Keratinocyte (primary cell): ENCODE data around the gene C3orf38. TPM values are rescaled to one million over a fixed set of nuclear protein-coding genes. Genes with fewer than 3 reads are reported as not detected.

Experiments used
- DNase-seq: peaks from one replicate; pipeline ENCODE4 v3.0.0-alpha.2; 2011; ENCODE audit warnings: low read depth, missing footprints, low spot score
- FAIRE-seq: peaks from 2 replicates; lab custom pipeline; 2011; peaks lifted over from hg19 to GRCh38; lab: Jason Lieb, UNC
- H2AFZ ChIP-seq: 2 replicates; pipeline ENCODE4 v1.6.0; 2012; ENCODE audit warnings: low read length, control low read depth, inconsistent platforms; ENCODE audit not compliant: control insufficient read depth
- H3K27ac ChIP-seq: 2 replicates; pipeline ENCODE4 v1.5.1; 2011; ENCODE audit warnings: low read length; ENCODE audit not compliant: control insufficient read depth, insufficient read depth
- H3K27me3 ChIP-seq: 3 replicates; pipeline ENCODE4 v1.6.0; 2011; ENCODE audit warnings: low read length; ENCODE audit not compliant: control insufficient read depth, insufficient read depth; ENCODE audit errors: extremely low read depth
- H3K36me3 ChIP-seq, 2 experiments: 2 replicates in 1 of 2; 3 replicates in 1 of 2; pipeline ENCODE4 v1.5.1; 2011; ENCODE audit warnings: low read length in 2 of 2, mild to moderate bottlenecking in 1 of 2; ENCODE audit not compliant: control insufficient read depth in 2 of 2, insufficient read depth in 2 of 2; ENCODE audit errors: extremely low read depth in 1 of 2
- H3K4me1 ChIP-seq: 3 replicates; pipeline ENCODE4 v1.5.1; 2011; ENCODE audit warnings: low read length; ENCODE audit not compliant: control insufficient read depth, insufficient read depth; ENCODE audit errors: extremely low read depth
- H3K4me2 ChIP-seq: 3 replicates; pipeline ENCODE4 v1.6.0; 2011; ENCODE audit warnings: low read depth, low read length; ENCODE audit not compliant: control insufficient read depth, insufficient read depth; ENCODE audit errors: extremely low read depth
- H3K4me3 ChIP-seq, 3 experiments: fragments of 200-600 bp in 1 of 3; sonication (generic) in 1 of 3; 2 replicates in 2 of 3; 3 replicates in 1 of 3; pipeline ENCODE4 v1.5.1; 2011 to 2016; ENCODE audit warnings: low read length in 3 of 3, mild to moderate bottlenecking in 3 of 3, control low read depth in 2 of 3, inconsistent platforms in 1 of 3, low read depth in 1 of 3, mixed read lengths in 1 of 3, mixed run types in 1 of 3, moderate library complexity in 1 of 3; ENCODE audit not compliant: control insufficient read depth in 2 of 3, insufficient read depth in 2 of 3; ENCODE audit errors: extremely low read depth in 1 of 3
- H3K79me2 ChIP-seq: 2 replicates; pipeline ENCODE4 v1.6.0; 2012; ENCODE audit warnings: low read length; ENCODE audit not compliant: control insufficient read depth, insufficient read depth
- H3K9ac ChIP-seq: 3 replicates; pipeline ENCODE4 v1.6.0; 2011; ENCODE audit warnings: low read length; ENCODE audit not compliant: control insufficient read depth, insufficient read depth; ENCODE audit errors: extremely low read depth
- H3K9me1 ChIP-seq: 3 replicates; pipeline ENCODE4 v1.6.0; 2011; ENCODE audit warnings: low read length; ENCODE audit not compliant: control insufficient read depth, insufficient read depth; ENCODE audit errors: extremely low read depth
- H3K9me3 ChIP-seq: 2 replicates; pipeline ENCODE4 v1.5.1; 2012; ENCODE audit warnings: low read depth, low read length; ENCODE audit not compliant: control insufficient read depth
- H4K20me1 ChIP-seq: 3 replicates; pipeline ENCODE4 v1.6.0; 2011; ENCODE audit warnings: low read length; ENCODE audit not compliant: control insufficient read depth, insufficient read depth; ENCODE audit errors: extremely low read depth
- CTCF ChIP-seq, 3 experiments: IDR thresholded peaks in 1 of 3; conservative IDR thresholded peaks in 1 of 3; optimal IDR thresholded peaks in 1 of 3; 2 replicates in 2 of 3; 3 replicates in 1 of 3; pipeline versions ENCODE3 to v1.5.1; 2011; ENCODE audit warnings: low read length in 3 of 3, mild to moderate bottlenecking in 3 of 3, moderate library complexity in 2 of 3, control low read depth in 1 of 3, inconsistent platforms in 1 of 3; ENCODE audit not compliant: insufficient read depth in 2 of 3; ENCODE audit errors: extremely low read depth in 1 of 3
- EZH2 ChIP-seq: IDR thresholded peaks from one replicate; pipeline ENCODE4 v1.6.1; 2012; ENCODE audit warnings: inconsistent platforms, mild to moderate bottlenecking, low read length, moderate library complexity
- dilution Hi-C: fragments of 300-500 bp; cut with MboI; formaldehyde crosslinking; loops from one replicate; pipeline ENCODE4 v1.7.0; 2020; ENCODE audit warnings: low sequenced_read_pairs; ENCODE audit not compliant: extremely low pct_ligation_motif_present
- polyA plus RNA-seq, 5 experiments: library from polyadenylated mRNA; depleted of rRNA in 3 of 5; stranded (reverse) in 3 of 5; stranded (forward) in 1 of 5; unstranded in 1 of 5; fragments of >200 nt; gene quantifications; 1 replicate in 1 of 5; 2 replicates in 3 of 5; 3 replicates in 1 of 5; pipeline versions ENCODE4 v1.2.1 to v1.2.3, GENCODE V29; 2011 to 2012; ENCODE audit warnings: missing spikeins in 2 of 5, low read depth in 1 of 5, low replicate concordance in 1 of 5

Gene C3orf38
- polyA plus RNA-seq, 1 donor (not counting 4 experiments of a cell fraction or from before 2014, with no cell fraction given), result 20.3 TPM

- Histone ChIP-seq H3K36me3 (peaks cover 3 to 5% of the 10 kb centered on the region in 2 experiments), H3K9me3 (no peaks in the 10 kb centered on the region), H3K9me1 (no peaks in the 10 kb centered on the region), H3K79me2 (no peaks in the 10 kb centered on the region), H3K27me3 (no peaks in the 10 kb centered on the region), H2AFZ (no peak overlapping the region), H4K20me1 (no peaks in the 10 kb centered on the region), H3K4me3 (no peak overlapping the region), H3K4me2 (no peak overlapping the region), H3K9ac (no peak overlapping the region), H3K27ac (no peak overlapping the region), H3K4me1 (peaks cover 3% of the 10 kb centered on the region)
- FAIRE-seq (no peak), DNase-seq (no peak)
- dilution Hi-C loops, result no loop called here
- TF ChIP-seq EZH2 (no peak), CTCF (optimal IDR thresholded peaks at IDR 0.05 in 1 of 3, IDR thresholded peaks at IDR 0.05 in 1 of 3, conservative IDR thresholded peaks at IDR 0.05 in 1 of 3; ENCODE audit: extremely low read depth in 1 of 3, insufficient read depth in 2 of 3, low read length in 3 of 3) (no peak)
These were observed 16.0 kb upstream of the C3orf38 start for GRCh38 chr3:88133711-88134263.

- no peak overlapping the region for H2AFZ ChIP-seq
- no peaks in the 10 kb centered on the region for H4K20me1 ChIP-seq
- no peaks in the 10 kb centered on the region for H3K9me3 ChIP-seq
- TF ChIP-seq CTCF (optimal IDR thresholded peaks at IDR 0.05 in 1 of 3, IDR thresholded peaks at IDR 0.05 in 1 of 3, conservative IDR thresholded peaks at IDR 0.05 in 1 of 3; ENCODE audit: extremely low read depth in 1 of 3, insufficient read depth in 2 of 3, low read length in 3 of 3) (no peak), EZH2 (no peak)
- FAIRE-seq, result no peak
- no peak overlapping the region for H3K4me3 ChIP-seq
- peak overlapping the region; percentile 22 for H3K4me2 ChIP-seq
- no peaks in the 10 kb centered on the region for H3K79me2 ChIP-seq
- DNase-seq, result no peak
- H3K9me1 ChIP-seq, result no peaks in the 10 kb centered on the region
- peaks cover 27% of the 10 kb centered on the region for H3K4me1 ChIP-seq
- H3K36me3 ChIP-seq, result peaks cover 5 to 10% of the 10 kb centered on the region in 2 experiments
- H3K27ac ChIP-seq, result peak overlapping the region; percentile 26
- dilution Hi-C loops, result no loop called here
- no peak overlapping the region for H3K9ac ChIP-seq
- no peaks in the 10 kb centered on the region for H3K27me3 ChIP-seq
These were observed 11.9 kb upstream of the C3orf38 start for GRCh38 chr3:88137836-88138235.
